ENCODE measurements around the gene RPS15A. TPM values are rescaled to one million over a fixed set of nuclear protein-coding genes. Genes with fewer than 3 reads are reported as not detected.

The RPS15A gene
- total and polyA plus RNA-seq, 2 experiments from 2014 or later = 547 to 1,850 TPM

DNA sequence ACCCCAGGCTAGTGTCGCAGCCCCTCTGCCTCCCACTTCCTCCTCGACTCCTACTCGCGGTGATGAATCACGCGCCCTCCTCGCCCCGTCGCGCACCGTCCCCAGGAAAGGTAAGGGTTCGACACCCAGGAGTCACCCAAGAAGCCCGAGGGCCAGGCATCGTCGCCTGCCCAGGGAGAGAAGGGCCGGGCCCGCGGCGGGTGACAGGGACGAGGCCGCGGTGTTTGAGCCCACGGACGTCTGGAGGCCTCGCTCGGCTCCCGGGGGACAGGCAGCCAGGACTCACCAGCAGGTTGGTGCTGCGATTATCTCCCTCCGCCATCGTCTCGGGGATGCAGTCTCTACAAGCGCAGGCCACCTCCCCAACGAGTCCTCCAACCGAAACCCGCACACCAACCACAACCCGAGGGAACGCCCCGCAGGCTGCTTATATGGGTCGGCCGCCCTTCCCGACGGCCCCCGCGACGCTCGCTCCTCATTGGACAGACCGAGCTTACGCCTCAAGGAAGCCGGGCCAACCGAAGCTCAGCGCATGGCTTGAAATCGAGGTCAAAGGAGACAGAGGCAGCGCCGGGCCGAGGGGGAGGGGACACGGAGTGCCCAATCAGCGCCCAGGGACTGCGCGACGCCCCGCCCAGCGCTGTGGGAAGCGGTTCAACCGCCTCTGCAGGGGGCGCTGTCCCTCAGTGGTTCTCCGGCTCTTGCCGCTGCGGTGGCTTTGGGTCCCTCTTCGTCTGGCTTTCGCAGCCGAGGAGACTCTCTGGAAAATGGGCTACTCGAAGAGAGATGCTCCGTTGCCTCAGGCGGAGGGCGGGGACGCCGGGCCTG is 11.2 kb upstream of the RPS15A start, which contains the start of gene ARL6IP1:
TSS of gene ARL6IP1 (minus strand) at position 405 of the 828 bp plus-strand sequence. CDS start at position 322, 83 bp downstream.
- H3K27ac ChIP-seq = peak within 1 kb of the TSS; percentile 90
- peak within 1 kb of the TSS; percentile 88 for H3K4me3 ChIP-seq
- no peaks in the 10 kb centered on the region for H3K27me3 ChIP-seq
- no peaks in the 10 kb centered on the region for H3K9me3 ChIP-seq (ENCODE audit: low read depth)
- H3K4me1 ChIP-seq (ENCODE audit: low read depth) = peaks cover 12% of the 10 kb centered on the region
- TF ChIP-seq, protein P1, sequence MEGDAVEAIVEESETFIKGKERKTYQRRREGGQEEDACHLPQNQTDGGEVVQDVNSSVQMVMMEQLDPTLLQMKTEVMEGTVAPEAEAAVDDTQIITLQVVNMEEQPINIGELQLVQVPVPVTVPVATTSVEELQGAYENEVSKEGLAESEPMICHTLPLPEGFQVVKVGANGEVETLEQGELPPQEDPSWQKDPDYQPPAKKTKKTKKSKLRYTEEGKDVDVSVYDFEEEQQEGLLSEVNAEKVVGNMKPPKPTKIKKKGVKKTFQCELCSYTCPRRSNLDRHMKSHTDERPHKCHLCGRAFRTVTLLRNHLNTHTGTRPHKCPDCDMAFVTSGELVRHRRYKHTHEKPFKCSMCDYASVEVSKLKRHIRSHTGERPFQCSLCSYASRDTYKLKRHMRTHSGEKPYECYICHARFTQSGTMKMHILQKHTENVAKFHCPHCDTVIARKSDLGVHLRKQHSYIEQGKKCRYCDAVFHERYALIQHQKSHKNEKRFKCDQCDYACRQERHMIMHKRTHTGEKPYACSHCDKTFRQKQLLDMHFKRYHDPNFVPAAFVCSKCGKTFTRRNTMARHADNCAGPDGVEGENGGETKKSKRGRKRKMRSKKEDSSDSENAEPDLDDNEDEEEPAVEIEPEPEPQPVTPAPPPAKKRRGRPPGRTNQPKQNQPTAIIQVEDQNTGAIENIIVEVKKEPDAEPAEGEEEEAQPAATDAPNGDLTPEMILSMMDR (IDR thresholded peaks at IDR 0.05; ENCODE audit: low read depth, low read length) = peak; percentile 89
- H3K36me3 ChIP-seq = peaks cover 16% of the 10 kb centered on the region
- DNase-seq (ENCODE audit: low read depth in 1 of 2, low spot score in 1 of 2) = peak; percentile 100

- Histone ChIP-seq H3K4me3 (peak overlapping the region; percentile 88), H3K27ac (peak overlapping the region; percentile 90), H3K4me1 (ENCODE audit: low read depth) (peaks cover 12% of the 10 kb centered on the region), H3K9me3 (ENCODE audit: low read depth) (no peaks in the 10 kb centered on the region), H3K27me3 (no peaks in the 10 kb centered on the region), H3K36me3 (peaks cover 22% of the 10 kb centered on the region)
- peak in 1 of 2 donors; percentile 29 for DNase-seq (ENCODE audit: low read depth in 1 of 2, low spot score in 1 of 2)
- TF ChIP-seq, protein P1 (IDR thresholded peaks at IDR 0.05; ENCODE audit: low read depth, low read length) = no peak
Observed at GRCh38 chr16:18800775-18801144, 10.6 kb upstream of the RPS15A start.

DNA sequence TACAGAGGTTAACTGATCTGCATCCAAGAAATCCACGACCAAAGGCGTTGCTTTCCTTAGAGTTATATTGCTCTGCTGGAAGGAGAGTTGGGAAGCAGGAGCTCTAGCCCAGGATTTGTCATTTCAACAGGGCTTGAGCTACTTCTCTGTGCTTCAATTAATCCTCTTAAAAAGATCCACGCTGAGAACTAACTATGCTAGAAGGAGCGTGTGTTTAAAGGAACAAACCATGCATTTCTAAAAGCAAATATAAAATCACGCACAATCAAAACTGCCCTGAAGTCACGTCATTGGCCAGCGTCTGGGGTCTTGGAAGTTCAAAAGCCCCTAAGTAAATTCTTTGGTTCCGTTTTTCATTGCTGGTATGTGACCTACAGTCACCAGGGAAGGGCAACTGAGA is 10.2 kb upstream of the RPS15A start:
- Histone ChIP-seq H3K9me3 (ENCODE audit: low read depth) (no peaks in the 10 kb centered on the region), H3K4me1 (ENCODE audit: low read depth) (peaks cover 12% of the 10 kb centered on the region), H3K4me3 (peak overlapping the region; percentile 88), H3K27ac (peak overlapping the region; percentile 90), H3K27me3 (no peaks in the 10 kb centered on the region), H3K36me3 (peaks cover 27% of the 10 kb centered on the region)
- TF ChIP-seq, protein P1 (IDR thresholded peaks at IDR 0.05; ENCODE audit: low read depth, low read length) = no peak
- no peak for DNase-seq (ENCODE audit: low read depth in 1 of 2, low spot score in 1 of 2)

- DNase-seq (ENCODE audit: low read depth in 1 of 2, low spot score in 1 of 2) = no peak
- Histone ChIP-seq H3K36me3 (peaks cover 33% of the 10 kb centered on the region), H3K4me1 (ENCODE audit: low read depth) (peaks cover 12% of the 10 kb centered on the region), H3K9me3 (ENCODE audit: low read depth) (no peaks in the 10 kb centered on the region), H3K27ac (peak overlapping the region; percentile 90), H3K27me3 (no peaks in the 10 kb centered on the region), H3K4me3 (peak overlapping the region; percentile 88)
- TF ChIP-seq, protein P1 (IDR thresholded peaks at IDR 0.05; ENCODE audit: low read depth, low read length) = no peak
Observed at GRCh38 chr16:18799500-18799899, 9.4 kb upstream of the RPS15A start.

GRCh38 chr16:18797746-18798145 is 7.6 kb upstream of the RPS15A start:
- Histone ChIP-seq H3K9me3 (ENCODE audit: low read depth) (no peaks in the 10 kb centered on the region), H3K4me3 (no peak overlapping the region), H3K27me3 (no peaks in the 10 kb centered on the region), H3K36me3 (peaks cover 49% of the 10 kb centered on the region), H3K27ac (no peak overlapping the region), H3K4me1 (ENCODE audit: low read depth) (peaks cover 9% of the 10 kb centered on the region)
- TF ChIP-seq, protein P1 (IDR thresholded peaks at IDR 0.05; ENCODE audit: low read depth, low read length) = no peak
- no peak for DNase-seq (ENCODE audit: low read depth in 1 of 2, low spot score in 1 of 2)
